IMR-90 (cell line): ENCODE data around the gene NAIF1.

Experiments
- BHLHE40 ChIP-seq: fragments of 150-350 bp; IDR thresholded peaks from 2 replicates; pipeline ENCODE4 v1.6.1; 2016; ENCODE audit warnings: mild to moderate bottlenecking, low read depth, low read length
- CEBPB ChIP-seq: IDR thresholded peaks from 2 replicates; pipeline ENCODE4 v1.6.1; 2012; ENCODE audit warnings: low read depth, low read length, improper control_type of control experiment
- CHD1 ChIP-seq: IDR thresholded peaks from 2 replicates; pipeline ENCODE4 v1.6.1; 2012; ENCODE audit warnings: low read depth, low read length, improper control_type of control experiment
- FOS ChIP-seq: fragments of 150-350 bp; IDR thresholded peaks from 2 replicates; pipeline ENCODE4 v1.6.1; 2016; ENCODE audit warnings: low read depth, low read length
- MAFK ChIP-seq: IDR thresholded peaks from 2 replicates; pipeline ENCODE4 v1.6.1; 2012; ENCODE audit warnings: low read depth, low read length, improper control_type of control experiment
- POLR2A ChIP-seq: IDR thresholded peaks from 2 replicates; pipeline ENCODE4 v1.6.1; 2012; ENCODE audit warnings: mild to moderate bottlenecking, low read depth, low read length
- RAD21 ChIP-seq: IDR thresholded peaks from 2 replicates; pipeline ENCODE4 v1.6.1; 2012; ENCODE audit warnings: low read length, improper control_type of control experiment
- RFX5 ChIP-seq: IDR thresholded peaks from 2 replicates; pipeline ENCODE4 v1.8.0; 2012; ENCODE audit warnings: low read depth, mild to moderate bottlenecking, low read length, moderate library complexity
- SMC3 ChIP-seq: fragments of 150-350 bp; IDR thresholded peaks from 2 replicates; pipeline ENCODE4 v1.6.1; 2016; ENCODE audit warnings: low read depth, mild to moderate bottlenecking, antibody characterized with exemption, low read length, moderate library complexity
- TF ChIP-seq, protein P1 (sequence below): conservative IDR thresholded peaks from 2 replicates; pipeline ENCODE4 v1.5.1; 2012; ENCODE audit warnings: mild to moderate bottlenecking, low read depth, low read length, improper control_type of control experiment
- TF ChIP-seq, protein P2 (sequence below): fragments of 150-350 bp; IDR thresholded peaks from 2 replicates; pipeline ENCODE4 v1.6.1; 2017; ENCODE audit warnings: mild to moderate bottlenecking, antibody characterized with exemption, low read length, low read depth
- TF ChIP-seq, protein P3 (sequence below): fragments of 150-350 bp; IDR thresholded peaks from 2 replicates; pipeline ENCODE4 v1.6.1; 2016; ENCODE audit warnings: low read depth, mild to moderate bottlenecking, low read length, moderate library complexity, borderline replicate concordance

DNA sequence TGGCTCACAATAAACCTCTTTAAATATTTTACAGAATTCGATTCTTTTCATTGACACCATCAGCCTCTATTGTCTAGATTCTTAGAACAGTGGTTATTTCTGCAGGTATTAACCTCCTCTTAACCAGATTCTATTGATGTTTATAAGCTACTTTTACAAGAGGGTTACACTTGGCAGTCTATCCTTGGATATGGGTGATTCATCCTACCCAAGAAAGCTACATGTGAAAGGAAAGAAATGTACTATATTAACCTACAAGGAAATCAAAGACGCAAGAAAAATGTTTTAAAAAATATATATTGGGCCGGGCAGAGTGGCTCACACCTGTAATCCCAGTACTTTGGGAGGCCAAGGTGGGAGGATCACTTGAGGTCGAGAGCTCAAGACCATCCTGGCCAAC is 17.6 kb upstream of the NAIF1 start:
- TF ChIP-seq, protein P1, sequence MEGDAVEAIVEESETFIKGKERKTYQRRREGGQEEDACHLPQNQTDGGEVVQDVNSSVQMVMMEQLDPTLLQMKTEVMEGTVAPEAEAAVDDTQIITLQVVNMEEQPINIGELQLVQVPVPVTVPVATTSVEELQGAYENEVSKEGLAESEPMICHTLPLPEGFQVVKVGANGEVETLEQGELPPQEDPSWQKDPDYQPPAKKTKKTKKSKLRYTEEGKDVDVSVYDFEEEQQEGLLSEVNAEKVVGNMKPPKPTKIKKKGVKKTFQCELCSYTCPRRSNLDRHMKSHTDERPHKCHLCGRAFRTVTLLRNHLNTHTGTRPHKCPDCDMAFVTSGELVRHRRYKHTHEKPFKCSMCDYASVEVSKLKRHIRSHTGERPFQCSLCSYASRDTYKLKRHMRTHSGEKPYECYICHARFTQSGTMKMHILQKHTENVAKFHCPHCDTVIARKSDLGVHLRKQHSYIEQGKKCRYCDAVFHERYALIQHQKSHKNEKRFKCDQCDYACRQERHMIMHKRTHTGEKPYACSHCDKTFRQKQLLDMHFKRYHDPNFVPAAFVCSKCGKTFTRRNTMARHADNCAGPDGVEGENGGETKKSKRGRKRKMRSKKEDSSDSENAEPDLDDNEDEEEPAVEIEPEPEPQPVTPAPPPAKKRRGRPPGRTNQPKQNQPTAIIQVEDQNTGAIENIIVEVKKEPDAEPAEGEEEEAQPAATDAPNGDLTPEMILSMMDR: no peak
- TF ChIP-seq POLR2A: no peak
- TF ChIP-seq, protein P2, sequence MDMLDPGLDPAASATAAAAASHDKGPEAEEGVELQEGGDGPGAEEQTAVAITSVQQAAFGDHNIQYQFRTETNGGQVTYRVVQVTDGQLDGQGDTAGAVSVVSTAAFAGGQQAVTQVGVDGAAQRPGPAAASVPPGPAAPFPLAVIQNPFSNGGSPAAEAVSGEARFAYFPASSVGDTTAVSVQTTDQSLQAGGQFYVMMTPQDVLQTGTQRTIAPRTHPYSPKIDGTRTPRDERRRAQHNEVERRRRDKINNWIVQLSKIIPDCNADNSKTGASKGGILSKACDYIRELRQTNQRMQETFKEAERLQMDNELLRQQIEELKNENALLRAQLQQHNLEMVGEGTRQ: no peak
- TF ChIP-seq CHD1: no peak
- no peak for TF ChIP-seq CEBPB
- TF ChIP-seq, protein P3, sequence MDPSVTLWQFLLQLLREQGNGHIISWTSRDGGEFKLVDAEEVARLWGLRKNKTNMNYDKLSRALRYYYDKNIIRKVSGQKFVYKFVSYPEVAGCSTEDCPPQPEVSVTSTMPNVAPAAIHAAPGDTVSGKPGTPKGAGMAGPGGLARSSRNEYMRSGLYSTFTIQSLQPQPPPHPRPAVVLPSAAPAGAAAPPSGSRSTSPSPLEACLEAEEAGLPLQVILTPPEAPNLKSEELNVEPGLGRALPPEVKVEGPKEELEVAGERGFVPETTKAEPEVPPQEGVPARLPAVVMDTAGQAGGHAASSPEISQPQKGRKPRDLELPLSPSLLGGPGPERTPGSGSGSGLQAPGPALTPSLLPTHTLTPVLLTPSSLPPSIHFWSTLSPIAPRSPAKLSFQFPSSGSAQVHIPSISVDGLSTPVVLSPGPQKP: no peak
- TF ChIP-seq RAD21: no peak
- TF ChIP-seq MAFK: no peak
- TF ChIP-seq RFX5: no peak
- TF ChIP-seq BHLHE40: no peak
- TF ChIP-seq FOS: no peak
- no peak for TF ChIP-seq SMC3
